IPS-20b (cell line): ENCODE results near the gene SMIM17.
"Not testable (repeated sequence)": the region's sequence is repeated elsewhere in the genome, so short reads cannot be mapped to it uniquely, and the experiment has no call there.

ENCODE experiments used
- H3K27ac ChIP-seq: one replicate; pipeline ENCODE4 v1.5.1; 2013; ENCODE audit warnings: low read length
- H3K27me3 ChIP-seq: 2 replicates; pipeline ENCODE4 v1.6.1; 2013; ENCODE audit warnings: mild to moderate bottlenecking, low read length, inconsistent platforms; ENCODE audit not compliant: insufficient read depth
- H3K36me3 ChIP-seq: 2 replicates; pipeline ENCODE4 v1.6.1; 2013; ENCODE audit warnings: low read depth, mild to moderate bottlenecking, inconsistent platforms, low read length, moderate library complexity; ENCODE audit not compliant: insufficient read depth
- H3K4me1 ChIP-seq: 2 replicates; pipeline ENCODE4 v1.6.1; 2013; ENCODE audit warnings: mild to moderate bottlenecking, control low read depth, inconsistent platforms, low read length, moderate library complexity; ENCODE audit not compliant: insufficient read depth
- H3K4me3 ChIP-seq: 2 replicates; pipeline ENCODE4 v1.5.1; 2013; ENCODE audit warnings: mild to moderate bottlenecking, low read length, inconsistent platforms
- H3K9ac ChIP-seq: 2 replicates; pipeline ENCODE4 v1.6.1; 2013; ENCODE audit warnings: low read depth, mild to moderate bottlenecking, inconsistent platforms, low read length, moderate library complexity
- H3K9me3 ChIP-seq: 2 replicates; pipeline ENCODE4 v1.6.1; 2013; ENCODE audit warnings: mild to moderate bottlenecking, low read depth, low read length, inconsistent platforms; ENCODE audit not compliant: insufficient read depth

SMIM17 gene

GRCh38 chr19:56661248-56661647, 18.3 kb downstream of the SMIM17 start:
- H3K27ac ChIP-seq = no peak overlapping the region
- H3K9ac ChIP-seq = no peak overlapping the region
- H3K36me3 ChIP-seq = no peaks in the 10 kb centered on the region
- H3K4me3 ChIP-seq = no peak overlapping the region
- peaks cover 87% of the 10 kb centered on the region for H3K9me3 ChIP-seq
- no peaks in the 10 kb centered on the region for H3K4me1 ChIP-seq
- H3K27me3 ChIP-seq = no peaks in the 10 kb centered on the region

- H3K9ac ChIP-seq = no peak overlapping the region
- no peaks in the 10 kb centered on the region for H3K4me1 ChIP-seq
- no peak overlapping the region for H3K27ac ChIP-seq
- H3K4me3 ChIP-seq = no peak overlapping the region
- H3K9me3 ChIP-seq = peaks cover 88% of the 10 kb centered on the region
- H3K27me3 ChIP-seq = no peaks in the 10 kb centered on the region
- H3K36me3 ChIP-seq = no peaks in the 10 kb centered on the region
Measured at GRCh38 chr19:56663931-56664500, 21.1 kb downstream of the SMIM17 start.

- H3K9ac ChIP-seq = no peak overlapping the region
- H3K27ac ChIP-seq = no peak overlapping the region
- no peaks in the 10 kb centered on the region for H3K36me3 ChIP-seq
- no peaks in the 10 kb centered on the region for H3K4me1 ChIP-seq
- peaks cover 86% of the 10 kb centered on the region for H3K9me3 ChIP-seq
- H3K27me3 ChIP-seq = no peaks in the 10 kb centered on the region
- H3K4me3 ChIP-seq = no peak overlapping the region
Measured at GRCh38 chr19:56664511-56664910, 21.6 kb downstream of the SMIM17 start.

- Histone ChIP-seq H3K27me3 (no peaks in the 10 kb centered on the region), H3K9ac (no peak overlapping the region), H3K36me3 (no peaks in the 10 kb centered on the region), H3K27ac (no peak overlapping the region), H3K9me3 (peaks cover 83% of the 10 kb centered on the region), H3K4me3 (no peak overlapping the region), H3K4me1 (no peaks in the 10 kb centered on the region)
Measured at GRCh38 chr19:56667311-56667870, 24.4 kb downstream of the SMIM17 start.

GRCh38 chr19:56668676-56669075, 25.7 kb downstream of the SMIM17 start:
- Histone ChIP-seq H3K27me3 (no peaks in the 10 kb centered on the region), H3K4me1 (no peaks in the 10 kb centered on the region), H3K9me3 (peaks cover 81% of the 10 kb centered on the region), H3K27ac (no peak overlapping the region), H3K4me3 (no peak overlapping the region), H3K36me3 (no peaks in the 10 kb centered on the region), H3K9ac (no peak overlapping the region)

GRCh38 chr19:56670401-56670960, 27.5 kb downstream of the SMIM17 start:
- no peak overlapping the region for H3K4me3 ChIP-seq

GRCh38 chr19:56670961-56671612, 28.1 kb downstream of the SMIM17 start:
- no peak overlapping the region for H3K9ac ChIP-seq
- H3K27me3 ChIP-seq = no peaks in the 10 kb centered on the region
- H3K9me3 ChIP-seq = peaks cover 82% of the 10 kb centered on the region
- H3K36me3 ChIP-seq = no peaks in the 10 kb centered on the region
- no peak overlapping the region for H3K27ac ChIP-seq
- H3K4me3 ChIP-seq = no peak overlapping the region
- H3K4me1 ChIP-seq = no peaks in the 10 kb centered on the region

More at GRCh38 chr19:56670401-56670960, 27.5 kb downstream of the SMIM17 start:
- Histone ChIP-seq H3K27me3 (no peaks in the 10 kb centered on the region), H3K9ac (no peak overlapping the region), H3K9me3 (peaks cover 83% of the 10 kb centered on the region), H3K27ac (no peak overlapping the region), H3K4me1 (no peaks in the 10 kb centered on the region), H3K36me3 (no peaks in the 10 kb centered on the region)

- Histone ChIP-seq H3K4me1 (no peaks in the 10 kb centered on the region), H3K9me3 (peaks cover 82% of the 10 kb centered on the region), H3K27ac (no peak within 1 kb of the TSS), H3K4me3 (no peak within 1 kb of the TSS), H3K9ac (no peak within 1 kb of the TSS), H3K27me3 (no peaks in the 10 kb centered on the region), H3K36me3 (no peaks in the 10 kb centered on the region)
Measured at GRCh38 chr19:56671613-56671994, 28.6 kb downstream of the SMIM17 start, which contains the start of gene ZNF835. ZNF835 (minus strand) TSS chr19:56671757; CDS start chr19:56665198, 6,559 bp downstream.

- H3K36me3 ChIP-seq, H3K4me1 ChIP-seq, H3K27me3 ChIP-seq, H3K9ac ChIP-seq, H3K4me3 ChIP-seq, H3K27ac ChIP-seq: not testable (repeated sequence)
- peaks cover 82% of the 10 kb centered on the region for H3K9me3 ChIP-seq
Measured at GRCh38 chr19:56672610-56673009, 29.7 kb downstream of the SMIM17 start.

GRCh38 chr19:56678205-56678604, 35.2 kb downstream of the SMIM17 start:
- H3K4me1 ChIP-seq = no peaks in the 10 kb centered on the region
- H3K27ac ChIP-seq = no peak overlapping the region
- no peaks in the 10 kb centered on the region for H3K36me3 ChIP-seq
- no peak overlapping the region for H3K9ac ChIP-seq
- H3K9me3 ChIP-seq = peaks cover 79% of the 10 kb centered on the region
- H3K4me3 ChIP-seq = no peak overlapping the region
- H3K27me3 ChIP-seq = no peaks in the 10 kb centered on the region

GRCh38 chr19:56681702-56682101, 38.7 kb downstream of the SMIM17 start:
- no peaks in the 10 kb centered on the region for H3K27me3 ChIP-seq
- H3K36me3 ChIP-seq = no peaks in the 10 kb centered on the region
- H3K9ac ChIP-seq = no peak overlapping the region
- no peak overlapping the region for H3K27ac ChIP-seq
- no peak overlapping the region for H3K4me3 ChIP-seq
- H3K4me1 ChIP-seq = no peaks in the 10 kb centered on the region
- H3K9me3 ChIP-seq = peaks cover 73% of the 10 kb centered on the region

- no peaks in the 10 kb centered on the region for H3K27me3 ChIP-seq
- no peaks in the 10 kb centered on the region for H3K4me1 ChIP-seq
- H3K4me3 ChIP-seq = no peak overlapping the region
- no peak overlapping the region for H3K9ac ChIP-seq
- no peaks in the 10 kb centered on the region for H3K36me3 ChIP-seq
- no peak overlapping the region for H3K27ac ChIP-seq
- H3K9me3 ChIP-seq = peaks cover 73% of the 10 kb centered on the region
Measured at GRCh38 chr19:56683116-56683515, 40.2 kb downstream of the SMIM17 start.
